ENCODE data around the gene TRIO.

DNA sequence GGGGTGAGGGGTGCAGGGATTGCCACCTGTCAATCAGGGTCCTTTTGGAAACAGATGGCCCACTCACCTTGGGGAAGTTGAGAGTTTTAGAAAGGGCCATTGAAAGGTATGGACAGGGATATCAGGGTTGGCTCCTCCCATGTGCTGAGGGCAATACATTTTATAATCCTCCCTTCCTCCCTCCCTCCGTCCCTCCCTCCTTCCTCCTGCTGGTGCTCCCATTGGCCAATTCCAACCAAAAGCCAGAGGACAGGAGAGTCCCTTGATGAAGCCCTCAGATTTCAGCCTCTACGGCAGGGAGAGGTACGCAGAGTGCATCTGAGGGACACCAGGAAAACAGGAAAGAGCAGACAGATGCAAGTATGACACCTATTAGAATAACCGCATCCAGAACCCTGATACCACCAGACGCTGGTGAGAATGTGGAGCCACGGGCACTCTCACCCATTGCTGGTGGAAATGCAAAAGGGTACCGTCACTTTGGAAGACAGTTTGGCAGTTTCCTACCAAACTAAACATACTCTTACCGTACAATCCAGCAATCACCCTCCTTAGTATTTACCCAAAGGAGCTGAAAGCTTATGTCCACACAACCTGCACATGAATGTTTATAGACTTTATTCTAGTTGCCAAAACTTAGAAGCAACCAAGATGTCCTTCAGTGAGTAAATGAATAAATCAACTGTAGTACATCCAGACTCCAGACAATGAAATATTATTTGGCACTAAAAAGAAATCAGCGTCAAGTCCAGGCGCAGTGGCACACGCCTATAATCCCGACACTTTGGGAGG, 380.3 kb downstream of the TRIO start:
- TF ChIP-seq POLR2A (IDR thresholded peaks at IDR 0.05; ENCODE audit: borderline replicate concordance, extremely low read depth, insufficient read depth, insufficient read length): no peak
- TF ChIP-seq, protein P1, sequence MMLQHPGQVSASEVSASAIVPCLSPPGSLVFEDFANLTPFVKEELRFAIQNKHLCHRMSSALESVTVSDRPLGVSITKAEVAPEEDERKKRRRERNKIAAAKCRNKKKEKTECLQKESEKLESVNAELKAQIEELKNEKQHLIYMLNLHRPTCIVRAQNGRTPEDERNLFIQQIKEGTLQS (IDR thresholded peaks at IDR 0.05): no peak
- TF ChIP-seq, protein P2, sequence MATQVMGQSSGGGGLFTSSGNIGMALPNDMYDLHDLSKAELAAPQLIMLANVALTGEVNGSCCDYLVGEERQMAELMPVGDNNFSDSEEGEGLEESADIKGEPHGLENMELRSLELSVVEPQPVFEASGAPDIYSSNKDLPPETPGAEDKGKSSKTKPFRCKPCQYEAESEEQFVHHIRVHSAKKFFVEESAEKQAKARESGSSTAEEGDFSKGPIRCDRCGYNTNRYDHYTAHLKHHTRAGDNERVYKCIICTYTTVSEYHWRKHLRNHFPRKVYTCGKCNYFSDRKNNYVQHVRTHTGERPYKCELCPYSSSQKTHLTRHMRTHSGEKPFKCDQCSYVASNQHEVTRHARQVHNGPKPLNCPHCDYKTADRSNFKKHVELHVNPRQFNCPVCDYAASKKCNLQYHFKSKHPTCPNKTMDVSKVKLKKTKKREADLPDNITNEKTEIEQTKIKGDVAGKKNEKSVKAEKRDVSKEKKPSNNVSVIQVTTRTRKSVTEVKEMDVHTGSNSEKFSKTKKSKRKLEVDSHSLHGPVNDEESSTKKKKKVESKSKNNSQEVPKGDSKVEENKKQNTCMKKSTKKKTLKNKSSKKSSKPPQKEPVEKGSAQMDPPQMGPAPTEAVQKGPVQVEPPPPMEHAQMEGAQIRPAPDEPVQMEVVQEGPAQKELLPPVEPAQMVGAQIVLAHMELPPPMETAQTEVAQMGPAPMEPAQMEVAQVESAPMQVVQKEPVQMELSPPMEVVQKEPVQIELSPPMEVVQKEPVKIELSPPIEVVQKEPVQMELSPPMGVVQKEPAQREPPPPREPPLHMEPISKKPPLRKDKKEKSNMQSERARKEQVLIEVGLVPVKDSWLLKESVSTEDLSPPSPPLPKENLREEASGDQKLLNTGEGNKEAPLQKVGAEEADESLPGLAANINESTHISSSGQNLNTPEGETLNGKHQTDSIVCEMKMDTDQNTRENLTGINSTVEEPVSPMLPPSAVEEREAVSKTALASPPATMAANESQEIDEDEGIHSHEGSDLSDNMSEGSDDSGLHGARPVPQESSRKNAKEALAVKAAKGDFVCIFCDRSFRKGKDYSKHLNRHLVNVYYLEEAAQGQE (IDR thresholded peaks at IDR 0.05; ENCODE audit: low read depth): no peak
- TF ChIP-seq, protein P3, sequence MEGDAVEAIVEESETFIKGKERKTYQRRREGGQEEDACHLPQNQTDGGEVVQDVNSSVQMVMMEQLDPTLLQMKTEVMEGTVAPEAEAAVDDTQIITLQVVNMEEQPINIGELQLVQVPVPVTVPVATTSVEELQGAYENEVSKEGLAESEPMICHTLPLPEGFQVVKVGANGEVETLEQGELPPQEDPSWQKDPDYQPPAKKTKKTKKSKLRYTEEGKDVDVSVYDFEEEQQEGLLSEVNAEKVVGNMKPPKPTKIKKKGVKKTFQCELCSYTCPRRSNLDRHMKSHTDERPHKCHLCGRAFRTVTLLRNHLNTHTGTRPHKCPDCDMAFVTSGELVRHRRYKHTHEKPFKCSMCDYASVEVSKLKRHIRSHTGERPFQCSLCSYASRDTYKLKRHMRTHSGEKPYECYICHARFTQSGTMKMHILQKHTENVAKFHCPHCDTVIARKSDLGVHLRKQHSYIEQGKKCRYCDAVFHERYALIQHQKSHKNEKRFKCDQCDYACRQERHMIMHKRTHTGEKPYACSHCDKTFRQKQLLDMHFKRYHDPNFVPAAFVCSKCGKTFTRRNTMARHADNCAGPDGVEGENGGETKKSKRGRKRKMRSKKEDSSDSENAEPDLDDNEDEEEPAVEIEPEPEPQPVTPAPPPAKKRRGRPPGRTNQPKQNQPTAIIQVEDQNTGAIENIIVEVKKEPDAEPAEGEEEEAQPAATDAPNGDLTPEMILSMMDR (IDR thresholded peaks at IDR 0.05 in 2 of 3, conservative IDR thresholded peaks at IDR 0.05 in 1 of 3; ENCODE audit: borderline replicate concordance in 1 of 3, insufficient read depth in 1 of 3, low read depth in 2 of 3, low read length in 2 of 3): no peak
- no peak for TF ChIP-seq EZH2phosphoT487 (IDR thresholded peaks at IDR 0.05; ENCODE audit: borderline replicate concordance)
- TF ChIP-seq, protein P4, sequence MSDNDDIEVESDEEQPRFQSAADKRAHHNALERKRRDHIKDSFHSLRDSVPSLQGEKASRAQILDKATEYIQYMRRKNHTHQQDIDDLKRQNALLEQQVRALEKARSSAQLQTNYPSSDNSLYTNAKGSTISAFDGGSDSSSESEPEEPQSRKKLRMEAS (IDR thresholded peaks at IDR 0.05): no peak
- TF ChIP-seq EGR1 (IDR thresholded peaks at IDR 0.05; ENCODE audit: low read depth): no peak
- TF ChIP-seq SRF (IDR thresholded peaks at IDR 0.05; ENCODE audit: low read depth): no peak
- no peak for TF ChIP-seq POLR2AphosphoS5 (IDR thresholded peaks at IDR 0.05; ENCODE audit: low read depth, low read length)
- TF ChIP-seq JUND (IDR thresholded peaks at IDR 0.05): no peak
- TF ChIP-seq SP1 (IDR thresholded peaks at IDR 0.05; ENCODE audit: low read depth): no peak
- no peak for TF ChIP-seq SIN3A (IDR thresholded peaks at IDR 0.05; ENCODE audit: low read depth)

All from HCT116 (cell line).